T-cell (primary cell): ENCODE measurements around the gene RALGAPB. TPM values are rescaled to one million over a fixed set of nuclear protein-coding genes. Genes with fewer than 3 reads are reported as not detected.

Experiments used
- ATAC-seq, 4 experiments: fragments of 200-7000 bp in 3 of 4; fragments of 150-1000 bp in 1 of 4; cut with Tn5 transposase; replicated peaks in 1 of 4; 1 replicate in 3 of 4; 2 replicates in 1 of 4; pipeline ENCODE4 v1.10.0; 2021; ENCODE audit warnings: moderate library complexity in 3 of 4, mild to moderate bottlenecking in 2 of 4, moderate number of reproducible peaks in 1 of 4
- CTCF ChIA-PET, 2 donors: fragments of 300-600 bp; sonication (Branson Sonifier 250); formaldehyde crosslinking; loops; one replicate each; lab custom pipeline; 2022; ENCODE audit warnings: antibody characterized with exemption in 2 of 2; lab: Charles Lee
- POLR2A ChIA-PET, 2 donors: fragments of 300-600 bp; sonication (Branson Sonifier 250); formaldehyde crosslinking; loops; one replicate each; lab custom pipeline; 2022; ENCODE audit warnings: antibody characterized with exemption in 2 of 2; lab: Charles Lee
- DNase-seq, 35 experiments: peaks; one replicate each; pipeline versions ENCODE4 v3.0.0 to v3.0.0-alpha.2; 2013 to 2023
- H3K27ac ChIP-seq: one replicate; pipeline ENCODE4 v1.5.1; 2013; ENCODE audit warnings: low read length
- H3K27me3 ChIP-seq, 2 experiments: replicated peaks in 1 of 2; 1 replicate in 1 of 2; 2 replicates in 1 of 2; pipeline versions ENCODE4 v1.6.1 to v1.7.0; 2013; ENCODE audit warnings: low read length in 1 of 2, mixed read lengths in 1 of 2; ENCODE audit not compliant: control insufficient read depth in 2 of 2, insufficient read depth in 2 of 2; ENCODE audit errors: extremely low read depth in 1 of 2
- H3K36me3 ChIP-seq, 2 donors: 1 replicate in 1 of 2; 2 replicates in 1 of 2; pipeline versions ENCODE4 v1.6.1 to v1.7.0; 2013; ENCODE audit warnings: low read length in 1 of 2; ENCODE audit not compliant: control insufficient read depth in 2 of 2, insufficient read depth in 1 of 2; ENCODE audit errors: extremely low read depth in 1 of 2
- H3K4me1 ChIP-seq, 2 experiments: 1 replicate in 1 of 2; 2 replicates in 1 of 2; pipeline versions ENCODE4 v1.6.1 to v1.7.0; 2013; ENCODE audit warnings: low read length in 2 of 2, mixed read lengths in 1 of 2; ENCODE audit not compliant: insufficient read depth in 2 of 2, control insufficient read depth in 1 of 2; ENCODE audit errors: extremely low read depth in 1 of 2
- H3K4me3 ChIP-seq, 2 donors: 1 replicate in 1 of 2; 2 replicates in 1 of 2; pipeline versions ENCODE4 v1.5.1 to v1.7.0; 2013; ENCODE audit warnings: mild to moderate bottlenecking in 2 of 2, low read length in 1 of 2, moderate library complexity in 1 of 2; ENCODE audit not compliant: control insufficient read depth in 1 of 2; ENCODE audit errors: extremely low read depth in 1 of 2
- H3K9me3 ChIP-seq: 2 replicates; pipeline ENCODE4 v1.7.0; 2013
- H3K27ac Mint-ChIP-seq, 2 donors: one replicate each; pipeline ENCODE4 v1.8.0; 2020 to 2021; ENCODE audit warnings: mild to moderate bottlenecking in 2 of 2, mixed read lengths in 2 of 2
- H3K27me3 Mint-ChIP-seq, 2 donors: one replicate each; pipeline ENCODE4 v1.8.0; 2021 to 2022; ENCODE audit warnings: mixed read lengths in 2 of 2
- H3K36me3 Mint-ChIP-seq: one replicate; pipeline ENCODE4 v1.8.0; 2021; ENCODE audit warnings: mixed read lengths
- H3K4me1 Mint-ChIP-seq, 3 donors: one replicate each; pipeline ENCODE4 v1.8.0; 2020 to 2022; ENCODE audit warnings: mixed read lengths in 3 of 3, mild to moderate bottlenecking in 1 of 3
- H3K4me3 Mint-ChIP-seq, 3 donors: one replicate each; pipeline ENCODE4 v1.8.0; 2020 to 2022; ENCODE audit warnings: mild to moderate bottlenecking in 3 of 3, mixed read lengths in 3 of 3, moderate library complexity in 3 of 3
- H3K9me3 Mint-ChIP-seq, 3 donors: one replicate each; pipeline ENCODE4 v1.8.0; 2020 to 2022; ENCODE audit warnings: mixed read lengths in 3 of 3
- WGBS: methylation state at CpG from one replicate; pipeline ENCODE4 v1.1.5; 2013; ENCODE audit warnings: missing lambda C conversion rate; ENCODE audit not compliant: insufficient coverage; 5-methylcytosine and 5-hydroxymethylcytosine counted together
- total RNA-seq, 35 experiments: library from RNA in 6 of 35; stranded (reverse) in 6 of 35; fragments of 120-200 nt in 1 of 35; gene quantifications; one replicate each; pipeline versions ENCODE4 v1.2.1 to v1.2.4 and lab custom pipeline; 2013 to 2026

RALGAPB gene
- total RNA-seq, 5 donors from 2014 or later (not counting 1 experiment from before 2014, with no cell fraction given) = 42.7 to 50.1 (median 46.1) TPM

DNA sequence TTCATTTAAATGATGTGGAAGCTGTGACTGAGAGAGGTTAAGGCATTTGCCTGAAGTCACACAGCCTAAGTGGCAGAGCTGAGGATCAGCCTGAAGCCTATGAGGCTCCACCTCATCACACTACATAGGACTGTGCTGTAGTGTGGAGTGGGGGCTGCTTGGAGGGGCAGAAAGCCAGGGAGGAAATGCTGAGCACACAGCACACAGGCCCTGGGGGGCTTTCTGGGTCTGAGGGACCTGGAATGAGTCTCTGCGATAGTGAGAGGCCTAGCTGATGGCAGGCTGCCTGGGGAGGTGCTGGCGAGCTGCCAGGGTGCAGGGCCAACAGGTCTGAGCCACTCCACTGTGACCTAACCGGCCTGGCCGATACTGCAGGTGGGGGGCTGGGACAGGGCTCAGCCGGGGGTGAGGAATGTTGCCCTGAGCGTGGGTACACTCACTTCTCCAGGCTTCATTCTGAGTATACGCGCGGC, 126.8 kb downstream of the RALGAPB start:
- H3K27ac ChIP-seq = no peak overlapping the region
- no peaks in the 10 kb centered on the region for H3K9me3 ChIP-seq
- Mint-ChIP-seq H3K4me1 (peaks cover 6 to 9% (median 8%) of the 10 kb centered on the region in 3 donors), H3K9me3 (no peaks in the 10 kb centered on the region), H3K36me3 (no peaks in the 10 kb centered on the region), H3K27ac (no peak overlapping the region), H3K4me3 (no peak overlapping the region), H3K27me3 (peaks cover 41 to 59% of the 10 kb centered on the region in 2 donors)
- peaks cover 0 to 8% of the 10 kb centered on the region in 2 experiments for H3K4me1 ChIP-seq
- POLR2A ChIA-PET = no interaction called here
- 83% methylated on average over 2 of the region's 9 CpGs for WGBS
- CTCF ChIA-PET = no interaction called here
- no peak for DNase-seq
- H3K4me3 ChIP-seq = no peak overlapping the region
- ATAC-seq = no peak
- H3K36me3 ChIP-seq = no peaks in the 10 kb centered on the region
- H3K27me3 ChIP-seq = peaks cover 4 to 38% of the 10 kb centered on the region in 2 experiments

GRCh38 chr20:38600057-38600456, 127.4 kb downstream of the RALGAPB start:
- Histone ChIP-seq H3K27ac (no peak overlapping the region), H3K36me3 (no peaks in the 10 kb centered on the region), H3K4me1 (peaks cover 0 to 8% of the 10 kb centered on the region in 2 experiments), H3K9me3 (no peaks in the 10 kb centered on the region), H3K4me3 (no peak overlapping the region), H3K27me3 (peaks cover 6 to 40% of the 10 kb centered on the region in 2 experiments)
- no peaks in the 10 kb centered on the region for H3K36me3 Mint-ChIP-seq
- CTCF ChIA-PET = no interaction called here
- no peak overlapping the region for H3K4me3 Mint-ChIP-seq
- H3K27me3 Mint-ChIP-seq = peaks cover 44 to 63% of the 10 kb centered on the region in 2 donors
- H3K4me1 Mint-ChIP-seq = peaks cover 6 to 9% (median 8%) of the 10 kb centered on the region in 3 donors
- no peak overlapping the region for H3K27ac Mint-ChIP-seq
- WGBS = 100% methylated on average over 1 of the region's 1 CpG
- ATAC-seq (no peak), DNase-seq (no peak)
- POLR2A ChIA-PET = no interaction called here
- no peaks in the 10 kb centered on the region for H3K9me3 Mint-ChIP-seq

DNA sequence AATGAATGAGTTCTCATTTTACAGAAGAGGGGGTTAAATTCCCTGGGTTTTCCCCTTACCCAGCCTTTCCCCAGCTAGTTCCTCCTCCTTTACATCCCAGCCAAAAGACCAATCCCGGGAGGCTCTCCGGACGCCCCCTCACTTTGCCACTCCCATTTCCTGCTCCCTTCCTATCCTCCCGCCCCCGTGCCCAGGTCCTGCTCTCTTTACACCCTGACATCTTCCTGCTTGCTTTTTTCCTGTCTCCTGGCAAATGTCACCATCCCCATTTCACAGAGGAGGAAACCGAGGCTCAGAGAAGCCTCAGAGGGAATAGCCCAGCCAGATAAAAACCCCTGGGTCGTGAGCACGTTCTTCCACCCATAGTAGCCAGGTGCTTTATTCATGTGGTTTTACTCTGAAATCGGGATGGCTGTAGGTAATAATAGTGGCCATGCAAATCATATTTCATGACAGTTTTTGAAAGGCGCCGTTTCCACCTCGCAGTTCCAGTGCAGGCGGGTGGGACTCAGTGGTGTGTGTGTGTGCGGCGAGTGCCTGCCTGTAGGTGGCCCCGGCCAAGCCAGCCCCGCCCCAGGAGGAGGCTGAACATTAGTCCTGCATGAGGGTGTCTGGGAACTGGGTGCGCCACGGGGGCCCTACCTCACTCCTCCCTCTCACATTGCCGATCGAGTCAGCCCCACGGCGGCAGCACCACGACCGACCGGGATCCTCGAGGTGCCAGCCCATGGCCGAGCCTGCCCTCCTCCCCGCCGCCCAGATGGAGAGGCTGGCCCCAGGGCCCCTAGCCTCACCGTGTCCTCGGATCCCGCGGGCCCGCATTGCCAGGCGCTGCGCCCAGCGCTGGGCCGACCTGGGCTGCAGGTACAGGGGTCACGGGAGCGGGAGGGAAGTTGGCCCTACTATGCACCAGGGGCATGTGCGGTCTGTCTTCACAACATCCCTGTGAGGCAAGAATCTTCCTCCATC, 128.9 kb downstream of the RALGAPB start, which contains the start of gene ARHGAP40:
Gene ARHGAP40 (plus strand): TSS at position 594 of the 969 bp plus-strand sequence.
- DNase-seq (peak in 5 of 35 experiments; percentile 2 to 7 (median 4)), ATAC-seq (peak; percentile 42 to 61 (median 52))
- no peak within 1 kb of the TSS for H3K27ac ChIP-seq
- POLR2A ChIA-PET = no interaction called here
- no peaks in the 10 kb centered on the region for H3K36me3 ChIP-seq
- no peaks in the 10 kb centered on the region for H3K36me3 Mint-ChIP-seq
- CTCF ChIA-PET = no interaction called here
- H3K27me3 ChIP-seq = peaks cover 6 to 40% of the 10 kb centered on the region in 2 experiments
- 19% methylated on average over 41 of the region's 42 CpGs for WGBS
- peaks cover 53 to 73% of the 10 kb centered on the region in 2 donors for H3K27me3 Mint-ChIP-seq
- no peaks in the 10 kb centered on the region for H3K9me3 Mint-ChIP-seq
- H3K4me1 Mint-ChIP-seq = peaks cover 6 to 9% (median 8%) of the 10 kb centered on the region in 3 donors
- no peak within 1 kb of the TSS for H3K4me3 ChIP-seq
- H3K4me1 ChIP-seq = peaks cover 0 to 8% of the 10 kb centered on the region in 2 experiments
- H3K4me3 Mint-ChIP-seq = no peak within 1 kb of the TSS
- H3K27ac Mint-ChIP-seq = no peak within 1 kb of the TSS
- no peaks in the 10 kb centered on the region for H3K9me3 ChIP-seq

GRCh38 chr20:38602185-38602581, 129.5 kb downstream of the RALGAPB start:
- H3K9me3 ChIP-seq = no peaks in the 10 kb centered on the region
- peaks cover 0 to 8% of the 10 kb centered on the region in 2 experiments for H3K4me1 ChIP-seq
- no peak overlapping the region for H3K27ac Mint-ChIP-seq
- no peak overlapping the region for H3K4me3 Mint-ChIP-seq
- H3K36me3 Mint-ChIP-seq = no peaks in the 10 kb centered on the region
- H3K27ac ChIP-seq = no peak overlapping the region
- ATAC-seq (no peak), DNase-seq (no peak)
- no peaks in the 10 kb centered on the region for H3K36me3 ChIP-seq
- H3K27me3 Mint-ChIP-seq = peaks cover 53 to 74% of the 10 kb centered on the region in 2 donors
- no peaks in the 10 kb centered on the region for H3K9me3 Mint-ChIP-seq
- WGBS = 27% methylated on average over 2 of the region's 5 CpGs
- H3K4me3 ChIP-seq = no peak overlapping the region
- ChIA-PET POLR2A (no interaction called here), CTCF (no interaction called here)
- peaks cover 6 to 9% (median 8%) of the 10 kb centered on the region in 3 donors for H3K4me1 Mint-ChIP-seq
- H3K27me3 ChIP-seq = peaks cover 6 to 41% of the 10 kb centered on the region in 2 experiments

DNA sequence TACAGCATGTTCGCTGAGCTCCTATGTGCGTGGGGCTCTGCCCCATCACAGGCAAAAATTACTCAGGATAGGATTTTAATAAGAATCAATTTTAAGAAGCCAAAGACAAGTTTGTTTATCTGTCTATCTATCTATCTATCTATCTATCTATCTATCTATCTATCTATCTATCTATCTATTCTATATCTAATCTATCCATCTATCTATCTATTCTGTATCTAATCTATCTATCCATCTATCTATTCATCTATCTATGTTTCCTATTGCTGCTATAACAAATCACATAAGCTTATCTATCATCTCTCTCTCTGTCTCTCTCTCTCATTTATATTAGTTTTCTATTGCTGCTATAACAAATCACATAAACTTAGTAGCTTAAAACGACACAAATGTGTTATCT, 130.6 kb downstream of the RALGAPB start:
- ChIA-PET CTCF (no interaction called here), POLR2A (no interaction called here)
- DNase-seq (no peak), ATAC-seq (no peak)
- Mint-ChIP-seq H3K9me3 (no peaks in the 10 kb centered on the region), H3K27ac (no peak overlapping the region), H3K27me3 (peaks cover 47 to 73% of the 10 kb centered on the region in 2 donors), H3K4me3 (no peak overlapping the region), H3K4me1 (peaks cover 6 to 9% (median 8%) of the 10 kb centered on the region in 3 donors), H3K36me3 (no peaks in the 10 kb centered on the region)
- Histone ChIP-seq H3K36me3 (no peaks in the 10 kb centered on the region), H3K27ac (no peak overlapping the region), H3K4me3 (no peak overlapping the region), H3K9me3 (no peaks in the 10 kb centered on the region), H3K4me1 (peaks cover 0 to 8% of the 10 kb centered on the region in 2 experiments), H3K27me3 (peaks cover 6 to 43% of the 10 kb centered on the region in 2 experiments)
- WGBS = no CpG with 5 or more reads among the region's 3 CpGs

GRCh38 chr20:38604873-38605303, 132.2 kb downstream of the RALGAPB start:
- H3K4me1 Mint-ChIP-seq = peaks cover 6 to 9% (median 8%) of the 10 kb centered on the region in 3 donors
- POLR2A ChIA-PET = no interaction called here
- no CpG with 5 or more reads among the region's 4 CpGs for WGBS
- H3K27ac Mint-ChIP-seq = no peak overlapping the region
- H3K27ac ChIP-seq = no peak overlapping the region
- H3K4me3 ChIP-seq = no peak overlapping the region
- no peak for ATAC-seq
- H3K9me3 ChIP-seq = no peaks in the 10 kb centered on the region
- H3K4me3 Mint-ChIP-seq = no peak overlapping the region
- no peaks in the 10 kb centered on the region for H3K9me3 Mint-ChIP-seq
- CTCF ChIA-PET = no interaction called here
- no peaks in the 10 kb centered on the region for H3K36me3 Mint-ChIP-seq
- peaks cover 45 to 67% of the 10 kb centered on the region in 2 donors for H3K27me3 Mint-ChIP-seq
- peaks cover 0 to 8% of the 10 kb centered on the region in 2 experiments for H3K4me1 ChIP-seq
- no peaks in the 10 kb centered on the region for H3K36me3 ChIP-seq
- H3K27me3 ChIP-seq = peaks cover 6 to 41% of the 10 kb centered on the region in 2 experiments
- no peak for DNase-seq
